GM21423 (cell line): Measurements from ENCODE around the gene NPHP4.
"Not testable (repeated sequence)": the region's sequence is repeated elsewhere in the genome, so short reads cannot be mapped to it uniquely, and the experiment has no call there.

Experiments
- ATAC-seq: cut with Tn5 transposase; IDR thresholded peaks from one replicate; pipeline ENCODE4 v1.9.1; 2021; ENCODE audit warnings: mild to moderate bottlenecking, moderate library complexity; ENCODE audit not compliant: unreplicated experiment

Gene NPHP4

GRCh38 chr1:5860277-5860676 is 131.9 kb downstream of the NPHP4 start:
- ATAC-seq = no peak

- ATAC-seq = no peak
Measured at GRCh38 chr1:5859766-5860165, 132.5 kb downstream of the NPHP4 start.

- no peak for ATAC-seq
Measured at GRCh38 chr1:5858844-5859407, 133.3 kb downstream of the NPHP4 start.

- no peak for ATAC-seq
Measured at GRCh38 chr1:5858246-5858645, 134.0 kb downstream of the NPHP4 start.

- ATAC-seq = no peak
Measured at GRCh38 chr1:5857508-5858090, 134.6 kb downstream of the NPHP4 start.

- no peak for ATAC-seq
Measured at GRCh38 chr1:5857011-5857410, 135.2 kb downstream of the NPHP4 start.

- ATAC-seq = no peak
Measured at GRCh38 chr1:5856246-5856815, 135.9 kb downstream of the NPHP4 start.

GRCh38 chr1:5855196-5855897 is 136.9 kb downstream of the NPHP4 start:
- no peak for ATAC-seq

GRCh38 chr1:5854754-5855153 is 137.5 kb downstream of the NPHP4 start:
- ATAC-seq = no peak

- ATAC-seq = not testable (repeated sequence)
Measured at GRCh38 chr1:5853858-5854257, 138.4 kb downstream of the NPHP4 start.

GRCh38 chr1:5850503-5850902 is 141.7 kb downstream of the NPHP4 start:
- no peak for ATAC-seq

GRCh38 chr1:5849550-5849949 is 142.7 kb downstream of the NPHP4 start:
- no peak for ATAC-seq

GRCh38 chr1:5847013-5847659 is 145.1 kb downstream of the NPHP4 start:
- ATAC-seq = no peak

- ATAC-seq = no peak
Measured at GRCh38 chr1:5845376-5845775, 146.8 kb downstream of the NPHP4 start.

GRCh38 chr1:5844442-5844841 is 147.8 kb downstream of the NPHP4 start:
- no peak for ATAC-seq

- ATAC-seq = no peak
Measured at GRCh38 chr1:5843521-5844096, 148.6 kb downstream of the NPHP4 start.

GRCh38 chr1:5842679-5843078 is 149.5 kb downstream of the NPHP4 start:
- ATAC-seq = no peak

- ATAC-seq = no peak
Measured at GRCh38 chr1:5840551-5841001, 151.6 kb downstream of the NPHP4 start.

- no peak for ATAC-seq
Measured at GRCh38 chr1:5839881-5840550, 152.2 kb downstream of the NPHP4 start.

GRCh38 chr1:5839161-5839880 is 152.9 kb downstream of the NPHP4 start:
- ATAC-seq = no peak
